Amniotic stem cell (primary cell): ENCODE data around the gene ZIC4.

ENCODE experiments used
- DNase-seq: peaks from one replicate; lab custom pipeline; 2025; lab: John Stamatoyannopoulos, UW

ZIC4 gene

DNA sequence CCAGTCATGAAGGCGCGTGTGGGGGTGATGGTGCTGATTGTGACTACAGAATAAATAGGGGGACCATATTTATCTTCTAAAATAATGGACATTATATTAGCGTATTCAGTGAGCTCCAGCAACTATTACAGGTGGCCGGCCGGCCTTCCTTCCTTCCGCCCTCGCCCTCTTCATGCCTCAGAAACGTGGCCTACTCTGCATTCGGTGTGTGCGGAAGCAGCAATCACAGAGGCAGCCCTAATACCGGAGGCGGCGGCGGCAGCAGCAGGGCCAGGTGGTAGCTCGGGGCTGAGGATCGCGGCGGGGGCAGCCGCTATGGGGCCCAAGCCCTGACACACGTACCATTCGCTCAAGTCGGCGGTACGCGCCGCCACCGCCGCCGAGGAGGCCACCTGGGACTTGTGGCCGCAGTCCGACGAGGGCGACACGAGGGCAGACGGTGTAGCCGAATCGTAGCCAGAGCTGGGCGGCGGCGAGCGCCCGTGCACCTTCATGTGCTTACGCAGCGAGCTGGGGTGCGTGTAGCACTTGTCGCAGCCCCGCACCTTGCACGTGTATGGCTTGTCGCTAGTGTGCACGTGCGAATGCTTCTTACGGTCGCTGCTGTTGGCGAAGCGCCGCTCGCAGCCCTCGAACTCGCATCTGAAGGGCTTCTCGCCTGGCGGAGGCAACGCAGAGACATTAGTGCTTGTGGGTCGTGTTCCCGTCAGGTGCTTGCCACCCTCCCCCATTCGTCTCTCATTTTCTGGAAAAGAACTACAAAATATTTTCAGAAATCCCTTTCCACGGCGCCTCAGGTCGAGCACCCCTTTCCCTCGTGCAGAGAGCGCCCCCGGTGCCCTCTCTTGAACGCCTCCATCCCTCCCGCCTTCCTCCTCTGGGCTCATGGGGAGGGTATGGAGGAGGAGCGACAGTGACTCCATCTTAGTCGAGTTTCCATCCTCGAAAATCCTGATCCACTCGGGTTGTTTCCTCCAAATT lies 15.5 kb downstream of the ZIC4 start:
- no peak for DNase-seq

DNA sequence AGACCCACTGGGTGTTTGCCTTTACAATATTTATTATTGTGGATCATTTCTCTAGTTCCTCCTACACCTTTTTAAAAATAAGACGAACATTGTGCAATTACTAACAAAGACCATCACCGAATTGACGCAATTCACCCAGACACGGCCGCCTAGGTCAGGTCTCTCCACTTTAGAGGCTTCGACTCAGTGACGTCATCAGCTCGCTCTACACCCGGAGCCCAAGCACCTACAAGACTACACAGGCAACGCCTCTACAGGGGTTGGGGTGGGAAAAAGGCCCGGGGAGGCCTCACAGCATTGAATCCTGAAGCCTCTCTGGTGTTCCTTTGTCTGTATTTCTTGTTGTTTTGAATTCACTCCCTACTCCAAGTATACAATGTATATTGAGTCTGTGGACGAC lies 16.6 kb downstream of the ZIC4 start:
- no peak for DNase-seq

DNA sequence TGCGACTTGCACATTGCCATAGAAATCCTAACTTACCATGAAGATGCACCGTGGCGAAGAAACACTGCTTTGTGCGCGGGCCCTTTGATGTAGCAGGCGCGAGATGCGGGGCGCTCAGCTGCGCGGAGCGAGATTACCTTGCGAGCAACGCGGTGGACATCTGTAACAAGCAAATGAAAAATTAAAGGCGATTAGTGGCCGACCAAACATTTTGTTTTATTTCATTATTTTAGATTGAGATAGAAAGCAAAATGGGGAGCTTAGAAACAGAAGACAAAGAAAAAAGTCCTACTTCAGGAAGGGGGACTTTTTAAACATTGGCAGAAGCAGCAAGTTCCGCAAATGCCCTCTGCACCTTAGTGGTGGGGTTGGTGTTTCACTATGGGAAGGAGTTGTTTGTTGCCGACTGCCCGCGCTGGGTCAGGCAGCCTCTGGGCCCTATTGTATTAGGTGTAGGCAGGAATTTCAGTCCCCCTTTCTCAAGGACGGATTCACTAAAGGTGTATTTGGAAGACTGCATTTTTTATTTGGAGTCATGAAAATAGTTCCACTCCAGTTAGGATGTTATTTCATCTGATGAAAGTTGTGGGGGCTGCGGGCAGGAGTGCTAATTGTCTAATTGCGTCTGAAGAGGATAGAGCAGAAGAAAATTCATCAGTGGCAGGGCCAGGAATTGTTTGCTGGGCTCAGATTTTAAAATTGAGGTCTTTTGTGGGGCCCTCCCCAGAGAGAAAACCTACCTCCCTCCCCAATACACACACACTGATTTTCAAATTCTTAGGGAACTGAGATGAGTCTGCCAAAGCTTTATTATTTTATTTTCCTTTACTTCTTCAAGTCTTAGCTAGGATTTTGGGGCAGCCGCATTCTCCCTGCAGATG lies 17.4 kb downstream of the ZIC4 start:
- no peak for DNase-seq

DNA sequence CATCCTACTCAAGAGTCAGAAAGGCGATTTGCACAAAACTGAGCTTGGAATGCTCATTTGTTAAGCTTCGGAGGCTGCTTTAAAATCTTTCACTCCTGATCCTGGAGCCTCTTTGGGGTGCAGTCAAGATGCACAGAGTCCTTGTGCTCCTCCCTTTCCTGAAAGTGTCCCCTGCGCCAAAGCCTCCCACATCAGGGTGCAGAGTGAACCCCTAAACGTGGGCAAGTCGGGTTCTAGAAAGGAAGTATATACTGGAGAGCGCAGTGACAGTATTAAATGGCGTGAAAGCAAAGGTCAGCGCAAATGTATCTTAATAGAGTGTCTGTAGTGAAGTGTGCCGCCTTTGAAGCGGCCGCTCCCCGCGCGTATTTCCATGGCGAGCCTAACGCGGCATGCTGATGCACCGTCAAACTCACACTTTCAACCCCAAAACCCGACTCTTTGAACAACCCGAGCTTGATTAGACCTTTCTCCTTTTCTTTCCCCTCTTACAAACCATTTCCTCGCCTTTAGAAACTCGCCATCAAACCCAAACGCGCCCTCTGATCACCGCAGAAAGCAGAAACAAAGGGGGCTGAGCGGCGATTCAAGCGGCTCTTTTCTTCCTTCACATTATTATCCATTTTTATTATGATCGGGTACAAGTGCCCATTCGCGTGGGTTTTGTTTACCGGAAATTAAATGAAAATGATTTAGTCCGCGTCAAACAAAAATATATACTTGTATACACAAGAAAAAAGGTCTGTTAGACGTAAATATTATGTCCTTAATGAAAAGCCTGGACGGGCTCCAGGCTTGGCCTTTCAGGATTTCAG lies 18.3 kb downstream of the ZIC4 start:
- no peak for DNase-seq

DNA sequence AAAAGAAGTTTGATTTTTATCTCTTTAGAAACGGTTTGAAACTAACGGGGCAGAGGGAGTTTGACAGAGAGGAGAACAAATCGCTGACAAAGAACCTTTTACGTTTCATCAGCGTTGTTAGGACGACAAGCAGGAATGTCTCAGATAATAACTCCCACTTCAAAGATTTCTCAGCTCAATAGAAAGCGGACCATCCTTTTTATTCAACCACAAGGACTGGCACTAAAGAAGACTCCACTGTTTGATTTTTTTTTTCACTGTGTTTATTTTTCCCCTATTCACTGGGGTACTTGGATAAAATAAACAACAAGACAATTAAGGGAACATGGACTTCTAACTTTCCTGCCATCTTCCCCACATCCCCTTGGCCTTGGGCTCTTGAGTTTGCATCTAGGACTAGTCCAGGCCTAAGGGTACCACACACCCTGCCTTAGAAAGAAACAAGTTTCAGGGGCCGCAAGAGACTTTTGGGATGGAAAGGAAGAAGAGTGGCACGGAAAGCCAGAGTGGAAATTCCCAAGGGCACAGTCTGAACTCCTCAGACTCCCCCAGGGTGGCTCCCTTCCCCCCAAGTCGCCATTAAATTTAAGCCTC lies 19.0 kb downstream of the ZIC4 start:
- no peak for DNase-seq

DNA sequence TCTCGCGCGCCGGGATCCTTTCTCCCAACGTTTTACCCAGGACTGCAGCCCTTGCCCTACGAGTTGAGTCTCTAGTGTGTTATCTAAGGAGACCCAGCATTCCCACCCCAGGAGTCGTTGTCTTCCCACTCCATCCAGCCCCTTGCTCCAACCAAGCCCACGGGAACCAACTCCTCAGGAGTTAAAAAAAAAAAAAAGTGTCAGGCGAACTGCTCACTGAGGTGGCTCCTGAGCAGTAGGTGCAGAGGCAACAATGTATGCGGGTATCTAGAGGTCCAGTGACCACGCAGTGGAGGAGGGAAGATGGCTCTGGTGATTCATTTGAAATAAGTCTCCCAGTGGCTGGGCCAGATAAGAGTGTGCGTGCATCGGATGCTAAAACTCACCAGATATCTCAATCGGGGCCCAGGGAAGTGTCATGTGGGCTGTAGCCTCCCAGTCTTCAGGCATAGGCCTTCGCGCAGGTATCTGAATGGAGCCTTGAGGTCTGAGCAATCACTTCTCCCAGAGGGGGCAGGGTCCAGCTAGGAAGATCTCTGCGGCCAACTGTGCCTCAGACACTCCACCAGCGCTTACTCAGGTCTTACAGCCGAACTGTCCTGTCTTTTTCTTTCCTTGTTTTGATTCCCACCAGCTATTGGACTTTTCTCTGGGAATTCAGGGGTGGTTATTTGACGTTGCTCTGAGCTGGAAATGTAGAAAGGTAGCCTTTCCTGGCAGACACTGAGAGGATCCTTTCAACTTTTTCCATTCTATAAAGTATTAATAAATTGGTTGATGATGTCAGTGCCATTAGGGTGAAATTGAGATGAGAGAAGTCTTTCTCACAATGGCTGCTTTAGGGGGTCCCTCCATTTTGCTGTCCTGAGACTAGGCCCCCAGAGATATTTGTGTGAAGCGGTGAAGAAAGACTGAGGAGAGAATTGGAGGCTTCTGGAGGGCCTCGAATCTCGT lies 21.0 kb downstream of the ZIC4 start:
- DNase-seq = no peak

DNA sequence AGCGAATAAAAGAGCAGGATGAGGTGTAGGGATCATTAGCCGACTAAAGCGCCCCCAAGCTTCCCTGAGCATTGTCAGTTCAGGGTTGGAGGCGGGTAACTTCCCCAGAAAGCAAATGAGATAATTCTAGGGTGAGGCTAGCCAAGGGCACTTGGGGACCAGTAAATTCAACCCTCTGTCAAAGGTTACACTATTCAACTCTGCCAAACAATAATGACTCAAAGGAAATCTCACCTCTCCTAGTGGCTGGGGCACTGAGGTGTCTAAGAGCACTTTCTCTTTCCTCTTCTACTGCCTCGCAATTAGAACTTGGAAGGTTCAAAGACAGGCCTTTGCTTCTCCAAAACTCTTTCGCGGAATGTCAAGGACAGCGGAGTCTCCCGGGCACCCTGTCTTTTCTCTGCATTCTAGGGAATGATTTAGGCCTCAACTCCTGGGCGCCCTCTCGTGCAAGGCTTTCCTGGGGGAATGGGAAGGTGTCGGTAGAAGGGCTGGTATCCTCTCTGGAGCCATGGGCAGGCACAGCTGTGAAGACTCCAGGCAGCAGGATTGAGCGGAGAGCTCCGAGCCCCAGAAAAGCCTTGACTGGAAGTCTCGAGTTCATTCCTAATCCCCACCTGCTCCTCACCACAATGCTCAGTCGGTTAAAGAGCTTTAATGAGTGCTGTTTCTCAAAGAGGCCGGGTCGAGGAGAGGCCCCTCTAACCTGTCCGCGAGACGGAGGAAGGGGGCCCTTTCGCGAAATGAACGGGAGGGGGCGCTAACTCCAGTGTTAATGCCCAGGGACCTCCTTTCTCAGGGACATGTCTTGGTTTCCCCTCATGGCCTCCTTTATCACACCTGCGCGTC lies 21.9 kb downstream of the ZIC4 start:
- DNase-seq = no peak

DNA sequence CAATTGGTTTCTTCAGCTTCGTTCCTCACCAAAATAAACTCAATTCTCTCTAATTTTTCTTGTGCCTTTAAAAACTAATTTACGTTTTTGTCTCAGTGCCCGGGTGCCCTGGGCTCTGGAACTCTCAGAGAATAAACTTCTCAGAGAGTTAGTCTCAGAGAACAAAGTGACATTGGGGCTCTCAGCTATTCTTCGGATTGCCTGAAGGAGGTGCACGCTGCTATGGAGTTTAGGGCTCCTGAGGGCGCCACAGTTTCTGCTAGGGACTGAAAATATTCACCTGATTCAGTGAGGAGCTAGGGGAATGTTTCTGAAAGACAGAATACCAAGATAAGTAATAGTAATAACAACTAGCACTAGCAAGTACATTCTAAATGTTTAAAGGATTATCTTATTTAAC lies 22.7 kb downstream of the ZIC4 start:
- no peak for DNase-seq

DNA sequence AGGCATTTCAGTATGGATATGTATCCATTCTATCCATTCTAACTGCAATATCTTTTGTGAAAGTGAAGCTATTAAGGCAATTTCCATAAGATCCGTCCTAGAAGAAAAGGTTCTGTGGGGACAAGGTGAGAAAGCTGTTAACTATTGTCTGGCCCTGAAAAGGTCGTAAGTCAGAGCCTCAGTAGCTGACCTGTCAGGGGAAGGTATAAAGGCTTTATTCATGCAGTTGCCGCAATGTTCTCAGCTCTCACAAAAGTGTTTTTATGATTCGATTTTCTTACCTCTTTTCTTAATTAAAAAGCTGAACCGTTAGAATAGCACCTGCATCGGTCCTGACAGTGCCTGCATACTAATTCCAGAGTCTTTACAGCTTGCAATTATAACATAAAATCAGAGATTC lies 24.7 kb downstream of the ZIC4 start:
- DNase-seq = no peak

DNA sequence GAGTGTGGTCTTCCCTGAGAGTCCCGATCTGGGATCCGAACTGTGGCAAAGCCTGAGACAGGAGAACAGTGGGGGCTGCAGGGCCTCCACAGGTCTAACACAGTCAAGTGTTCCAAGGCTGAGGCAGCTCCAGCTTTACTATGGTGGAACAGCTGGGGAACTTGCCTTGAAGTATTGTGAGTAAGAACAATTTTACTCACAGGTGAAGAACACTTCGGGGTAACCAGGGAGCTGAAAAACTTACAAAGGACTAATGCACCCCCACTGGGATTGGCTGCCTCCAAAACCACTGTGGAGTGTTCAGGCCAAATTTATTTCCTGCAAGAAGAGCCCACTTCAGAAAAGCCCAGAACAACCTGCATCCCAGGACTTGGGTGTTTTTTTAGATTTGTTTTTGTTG lies 25.4 kb downstream of the ZIC4 start:
- no peak for DNase-seq

DNA sequence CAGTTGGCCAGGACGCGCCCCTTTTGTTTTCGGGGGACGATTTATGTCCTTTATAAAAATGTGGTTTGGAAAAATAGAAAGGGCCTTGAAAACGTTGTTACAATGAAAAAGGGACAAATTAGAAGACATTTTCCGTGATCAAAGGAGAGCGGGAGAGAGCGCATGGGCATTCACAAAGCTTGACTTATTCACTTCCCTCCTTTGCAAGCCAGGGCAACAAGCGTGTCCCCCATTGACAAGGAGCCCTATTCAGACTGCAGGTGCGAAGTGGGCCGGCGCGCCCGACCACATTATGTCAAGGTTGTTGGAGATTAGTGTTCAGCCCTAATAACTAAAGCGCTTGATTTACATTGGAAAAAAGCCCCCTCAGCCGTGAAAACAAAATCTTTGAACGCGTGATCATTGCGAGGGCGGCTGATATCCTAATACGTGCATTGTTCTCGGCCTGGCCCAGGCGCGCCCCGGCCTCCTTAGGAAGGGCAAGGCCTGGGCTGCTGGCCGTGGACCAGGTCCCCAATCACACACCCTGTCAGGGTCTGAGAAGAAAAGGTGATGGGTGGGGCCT lies 25.9 kb downstream of the ZIC4 start:
- no peak for DNase-seq

DNA sequence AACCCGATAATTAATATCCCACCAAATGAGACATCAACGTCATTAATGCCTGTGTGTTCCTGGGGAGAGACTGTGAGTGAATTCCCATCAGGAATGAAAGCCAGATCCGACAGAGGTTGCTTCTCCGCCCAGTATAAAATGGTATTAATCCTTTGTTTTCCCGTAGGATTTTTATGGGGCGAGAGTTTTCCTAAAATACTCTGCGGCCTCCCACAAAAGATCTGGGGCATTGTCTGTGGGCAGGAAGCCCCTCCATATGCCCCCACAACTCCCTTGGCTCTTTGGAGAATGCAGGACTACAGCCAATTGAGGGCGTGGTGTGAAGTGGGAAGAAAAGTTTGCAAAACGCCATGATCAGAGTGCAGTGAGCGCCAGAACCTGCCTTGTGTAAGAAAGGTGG lies 26.7 kb downstream of the ZIC4 start:
- DNase-seq = no peak

DNA sequence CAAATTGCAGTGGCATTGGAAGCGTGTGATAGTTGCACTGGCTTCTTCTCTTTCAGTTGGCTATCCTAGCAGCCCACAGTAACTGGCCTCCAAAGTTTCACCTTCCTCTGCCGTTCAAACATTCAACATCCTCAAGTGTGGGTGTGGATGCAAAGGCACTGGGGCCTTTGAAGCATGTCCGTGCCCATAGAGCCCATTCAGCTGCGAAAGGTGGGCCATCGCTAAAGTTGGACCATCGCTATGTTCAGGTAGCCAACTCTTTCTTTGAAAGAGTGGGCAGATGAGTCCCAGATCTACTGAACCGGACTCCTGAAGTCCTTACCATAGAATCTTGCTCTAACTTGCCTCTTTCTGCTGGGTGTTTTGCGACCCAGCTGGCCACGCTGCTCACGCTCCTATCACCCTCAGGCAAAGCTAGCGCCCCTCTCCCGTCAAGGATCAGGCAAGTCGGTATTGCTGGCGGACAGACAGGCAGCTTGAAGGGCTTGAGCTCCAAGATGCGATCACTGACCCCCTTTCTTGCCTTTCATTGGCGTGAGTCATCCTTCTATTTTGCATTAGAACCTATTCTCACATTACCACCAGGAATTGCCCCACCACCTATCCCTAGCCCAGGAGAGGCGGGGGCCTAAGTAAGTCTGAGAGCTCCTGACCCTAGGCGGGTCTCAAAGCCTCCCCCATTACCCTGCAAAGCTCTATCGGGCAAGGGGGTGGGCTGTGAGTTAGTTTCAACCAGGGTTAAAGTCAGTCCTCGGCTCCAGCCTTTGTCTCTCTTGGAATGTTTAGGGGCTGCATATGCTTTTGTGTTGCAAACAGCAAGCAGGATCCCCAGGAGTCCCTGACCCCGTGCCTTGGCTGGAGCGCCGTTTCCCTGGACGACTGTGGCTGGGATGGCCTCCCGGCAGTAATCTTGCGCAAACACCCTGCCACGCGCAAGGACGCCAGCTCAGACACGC lies 28.7 kb downstream of the ZIC4 start:
- no peak for DNase-seq

DNA sequence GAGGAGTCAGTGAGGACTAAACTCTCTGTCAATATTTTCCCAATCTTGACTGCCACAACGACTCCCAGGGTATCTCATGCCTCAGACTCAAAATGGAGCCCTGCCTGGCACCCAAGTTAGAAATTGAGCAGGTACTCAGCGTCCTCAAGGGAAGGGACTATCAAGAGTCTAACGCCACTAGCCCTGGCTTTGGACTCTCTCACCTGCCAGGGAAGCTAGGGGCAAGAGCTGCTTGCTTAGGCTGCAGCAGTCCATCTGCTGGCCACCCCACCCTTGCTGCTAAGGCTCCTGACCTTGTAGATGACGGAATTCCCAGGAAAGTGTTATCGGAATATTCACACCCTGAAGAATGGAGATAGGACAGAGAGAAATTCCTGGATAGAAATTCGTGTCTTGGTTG lies 33.0 kb downstream of the ZIC4 start:
- DNase-seq = no peak

DNA sequence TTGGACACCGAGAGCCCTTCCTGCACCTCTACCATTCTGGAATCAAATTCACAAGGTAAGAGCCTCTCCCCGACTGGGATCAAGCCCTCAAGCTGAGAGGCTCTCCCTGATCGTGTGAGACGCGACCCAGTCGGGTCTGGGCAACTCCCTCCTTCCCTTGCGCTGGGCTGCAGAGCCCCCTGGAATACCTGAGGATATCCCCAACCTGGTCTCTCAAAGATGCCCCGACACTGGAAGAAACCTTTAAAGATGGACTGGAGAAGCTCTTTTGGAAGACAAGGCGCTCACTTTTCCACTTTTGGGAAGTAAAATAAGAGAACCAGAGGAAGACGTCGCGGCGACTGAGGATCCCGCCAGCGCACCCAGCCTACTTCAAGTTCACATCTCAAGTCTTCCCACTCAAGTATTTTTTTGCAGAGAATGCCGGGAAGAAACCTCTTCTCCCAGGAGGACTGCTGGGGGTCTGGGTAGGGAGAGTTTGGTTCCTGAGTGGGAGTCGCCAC lies 33.8 kb downstream of the ZIC4 start:
- DNase-seq = no peak

DNA sequence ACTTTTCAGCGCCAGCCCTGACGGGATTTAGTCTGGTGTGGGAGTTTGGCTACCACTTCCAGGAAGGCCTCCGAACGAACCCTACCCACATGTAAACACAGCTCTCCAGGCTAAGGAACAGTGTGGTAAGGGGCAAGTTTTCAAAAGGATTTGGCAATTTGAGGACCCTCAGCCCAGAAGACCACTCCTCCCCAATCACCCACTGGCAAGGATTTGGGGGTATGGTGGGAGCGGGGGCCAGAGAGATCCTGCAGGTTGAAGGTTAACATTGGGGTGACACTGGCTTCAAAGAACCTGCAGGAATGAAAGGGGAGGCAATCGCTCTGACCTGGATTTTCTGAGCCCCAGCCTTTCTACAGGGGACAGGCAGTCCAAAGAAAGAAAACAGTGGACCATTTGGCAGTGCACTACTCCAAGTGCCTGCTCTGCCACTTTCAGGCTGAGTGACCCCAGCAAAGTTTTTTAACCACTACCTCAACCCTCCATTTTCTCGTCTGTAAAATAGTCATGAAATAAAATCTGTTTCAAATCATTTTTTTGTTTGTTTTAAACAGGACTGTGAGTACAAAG lies 34.5 kb downstream of the ZIC4 start:
- no peak for DNase-seq

DNA sequence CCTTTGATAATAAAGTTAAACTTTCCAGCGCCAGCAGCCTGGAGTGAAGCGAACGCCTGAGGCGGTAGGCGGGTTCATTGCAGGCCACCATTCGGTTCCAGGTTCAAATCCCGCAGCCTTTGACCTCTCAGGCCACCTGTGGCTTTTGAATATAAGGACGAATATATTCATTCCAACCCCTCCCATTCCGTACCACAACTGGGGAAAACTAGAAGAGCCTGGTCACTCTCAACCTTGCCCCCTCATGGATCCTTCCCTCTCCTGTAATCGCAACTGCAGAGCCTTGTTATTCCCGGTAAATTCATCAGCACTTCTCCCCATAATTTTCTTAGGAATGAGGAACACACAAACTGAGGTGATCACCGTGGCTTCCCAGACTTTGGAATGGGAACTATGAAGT lies 35.2 kb downstream of the ZIC4 start:
- DNase-seq = no peak

DNA sequence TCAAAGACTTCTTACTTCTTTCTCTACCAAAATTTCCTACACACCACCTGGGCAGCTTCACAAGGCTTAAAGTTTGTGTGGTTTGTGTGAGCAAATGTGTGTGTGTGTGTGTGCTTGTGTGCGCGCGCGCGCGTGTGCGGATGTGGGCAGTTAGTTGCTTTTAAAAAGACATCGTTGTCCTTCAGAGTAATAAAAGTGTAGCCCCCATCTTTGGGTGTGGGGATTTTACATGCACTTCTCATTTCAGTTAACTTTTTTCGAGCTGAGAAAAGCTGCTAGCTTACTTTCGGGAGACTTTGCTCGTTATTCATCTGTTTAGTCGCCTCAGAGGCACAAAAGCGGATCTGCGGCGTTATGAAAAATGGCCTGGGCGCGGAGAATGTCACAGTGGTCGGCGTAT lies 36.0 kb downstream of the ZIC4 start:
- no peak for DNase-seq
